RPMI8226 (cell line): ENCODE data around the gene TEFM.
A peak's percentile ranks its signal among the peaks of the same experiment; 100 is the strongest.
"Not testable (repeated sequence)": the region's sequence is repeated elsewhere in the genome, so short reads cannot be mapped to it uniquely, and the experiment has no call there.

Source experiments
- DNase-seq: peaks from one replicate; pipeline ENCODE4 v3.0.0-alpha.2; 2015

Gene TEFM

GRCh38 chr17:30920683-30921543, 14.9 kb upstream of the TEFM start:
- DNase-seq, result peak; percentile 56

- DNase-seq, result no peak
Measured at GRCh38 chr17:30920282-30920681, 14.2 kb upstream of the TEFM start.

- DNase-seq, result no peak
Measured at GRCh38 chr17:30917050-30917449, 11.0 kb upstream of the TEFM start.

GRCh38 chr17:30915833-30916611, 10.0 kb upstream of the TEFM start:
- no peak for DNase-seq

- DNase-seq, result no peak
Measured at GRCh38 chr17:30913955-30914354, 7.9 kb upstream of the TEFM start.

- DNase-seq, result not testable (repeated sequence)
Measured at GRCh38 chr17:30910151-30910550, 4.1 kb upstream of the TEFM start.

GRCh38 chr17:30908717-30909420, 2.8 kb upstream of the TEFM start:
- DNase-seq, result peak; percentile 63

GRCh38 chr17:30905742-30906100, 317 bp downstream of the TEFM start:
- peak; percentile 15 for DNase-seq

GRCh38 chr17:30897311-30897710, 8.7 kb downstream of the TEFM start:
- no peak for DNase-seq

- no peak for DNase-seq
Measured at GRCh38 chr17:30894236-30894635, 11.8 kb downstream of the TEFM start.

- no peak for DNase-seq
Measured at GRCh38 chr17:30886187-30886586, 19.9 kb downstream of the TEFM start.

- no peak for DNase-seq
Measured at GRCh38 chr17:30869005-30869404, 37.0 kb downstream of the TEFM start.

GRCh38 chr17:30864636-30865035, 41.4 kb downstream of the TEFM start:
- no peak for DNase-seq

GRCh38 chr17:30858556-30859250, 47.3 kb downstream of the TEFM start:
- no peak for DNase-seq

- DNase-seq, result no peak
Measured at GRCh38 chr17:30854146-30854545, 51.9 kb downstream of the TEFM start.
